HepG2 (cell line): ENCODE results near the gene GJC1. TPM values are rescaled to one million over a fixed set of nuclear protein-coding genes. Genes with fewer than 3 reads are reported as not detected.

ENCODE experiments used
- BCLAF1 ChIP-seq: fragments of 450-650 bp; IDR thresholded peaks from 2 replicates; pipeline ENCODE4 v1.6.1; 2017; ENCODE audit warnings: mild to moderate bottlenecking
- CHCHD3 ChIP-seq: sonication (generic); formaldehyde crosslinking; IDR thresholded peaks from 2 replicates; pipeline ENCODE4 v1.8.0; 2022; ENCODE audit warnings: mild to moderate bottlenecking, missing genetic modification reagents, moderate library complexity
- HNF4A ChIP-seq: sonication (generic); formaldehyde crosslinking; IDR thresholded peaks from 2 replicates; pipeline ENCODE4 v1.4.0; 2020; ENCODE audit warnings: missing genetic modification reagents
- RFXANK ChIP-seq: IDR thresholded peaks from 2 replicates; pipeline ENCODE4 v1.6.1; 2016
- WIZ ChIP-seq: sonication (generic); formaldehyde crosslinking; IDR thresholded peaks from 2 replicates; pipeline ENCODE4 v1.5.1; 2020; ENCODE audit warnings: mild to moderate bottlenecking, missing genetic modification reagents
- ZFP36 ChIP-seq: fragments of 150-350 bp; IDR thresholded peaks from 2 replicates; pipeline ENCODE4 v1.6.1; 2018; ENCODE audit warnings: borderline replicate concordance, low read length, low read depth; ENCODE audit not compliant: partially characterized antibody
- ZNF407 ChIP-seq: sonication (generic); formaldehyde crosslinking; IDR thresholded peaks from one replicate; pipeline ENCODE4 v1.5.1; 2020; ENCODE audit warnings: mild to moderate bottlenecking, missing genetic modification reagents; ENCODE audit errors: not compliant biosample characterization
- ZNF460 ChIP-seq: sonication (generic); formaldehyde crosslinking; IDR thresholded peaks from 2 replicates; pipeline ENCODE4 v1.5.1; 2020; ENCODE audit warnings: missing genetic modification reagents, mild to moderate bottlenecking, borderline replicate concordance
- ZNF563 ChIP-seq: sonication (generic); formaldehyde crosslinking; IDR thresholded peaks from 2 replicates; pipeline ENCODE4 v1.8.0; 2022; ENCODE audit warnings: mild to moderate bottlenecking, moderate library complexity, missing genetic modification reagents
- polyA plus RNA-seq, 8 experiments: library from polyadenylated mRNA; depleted of rRNA in 3 of 8; stranded (reverse) in 7 of 8; unstranded in 1 of 8; fragments of >200 nt; fragmentation: Illumina TruSeq in 4 of 8; extraction: Trizol in 4 of 8; gene quantifications; 2 replicates each; pipeline versions ENCODE4 v1.2.1 to v1.2.3, GENCODE V29; 2011 to 2016; ENCODE audit warnings: low read depth in 4 of 8, missing spikeins in 1 of 8, mixed read lengths in 1 of 8; ENCODE audit not compliant: insufficient read depth in 1 of 8
- total RNA-seq, 5 experiments: library from RNA; depleted of rRNA; stranded (reverse); fragments of >200 nt; fragmentation: Illumina TruSeq; extraction: Trizol; gene quantifications; 2 replicates each; pipeline ENCODE4 v1.2.3, GENCODE V29; 2016; ENCODE audit warnings: low read depth in 1 of 5
- TF ChIP-seq, protein P1 (sequence below): sonication (generic); formaldehyde crosslinking; IDR thresholded peaks from 2 replicates; pipeline ENCODE4 v1.4.0; 2020; ENCODE audit warnings: mild to moderate bottlenecking, missing genetic modification reagents
- TF ChIP-seq, protein P2 (sequence below): sonication (generic); formaldehyde crosslinking; IDR thresholded peaks from 2 replicates; pipeline ENCODE4 v1.4.0; 2020; ENCODE audit warnings: missing genetic modification reagents, borderline replicate concordance

GJC1 gene
- total and polyA plus RNA-seq, 2 of the 13 experiments (the other 11 are each of a cell fraction or from before 2014, with no cell fraction given), result 1.7 TPM

- TF ChIP-seq, protein P1, sequence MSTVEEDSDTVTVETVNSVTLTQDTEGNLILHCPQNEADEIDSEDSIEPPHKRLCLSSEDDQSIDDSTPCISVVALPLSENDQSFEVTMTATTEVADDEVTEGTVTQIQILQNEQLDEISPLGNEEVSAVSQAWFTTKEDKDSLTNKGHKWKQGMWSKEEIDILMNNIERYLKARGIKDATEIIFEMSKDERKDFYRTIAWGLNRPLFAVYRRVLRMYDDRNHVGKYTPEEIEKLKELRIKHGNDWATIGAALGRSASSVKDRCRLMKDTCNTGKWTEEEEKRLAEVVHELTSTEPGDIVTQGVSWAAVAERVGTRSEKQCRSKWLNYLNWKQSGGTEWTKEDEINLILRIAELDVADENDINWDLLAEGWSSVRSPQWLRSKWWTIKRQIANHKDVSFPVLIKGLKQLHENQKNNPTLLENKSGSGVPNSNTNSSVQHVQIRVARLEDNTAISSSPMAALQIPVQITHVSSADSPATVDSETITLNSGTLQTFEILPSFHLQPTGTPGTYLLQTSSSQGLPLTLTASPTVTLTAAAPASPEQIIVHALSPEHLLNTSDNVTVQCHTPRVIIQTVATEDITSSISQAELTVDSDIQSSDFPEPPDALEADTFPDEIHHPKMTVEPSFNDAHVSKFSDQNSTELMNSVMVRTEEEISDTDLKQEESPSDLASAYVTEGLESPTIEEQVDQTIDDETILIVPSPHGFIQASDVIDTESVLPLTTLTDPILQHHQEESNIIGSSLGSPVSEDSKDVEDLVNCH (CRISPR knock-in tag), result no peak
- TF ChIP-seq ZNF563 (CRISPR knock-in tag), result no peak; the same call in 1 of the 2 replicates
- no peak for TF ChIP-seq ZNF460 (CRISPR knock-in tag)
- TF ChIP-seq CHCHD3 (CRISPR knock-in tag), result no peak
- no peak for TF ChIP-seq WIZ (CRISPR knock-in tag)
- no peak for TF ChIP-seq RFXANK (CRISPR knock-in tag)
- no peak for TF ChIP-seq HNF4A (CRISPR knock-in tag)
- no peak for TF ChIP-seq ZFP36
- no peak for TF ChIP-seq ZNF407 (CRISPR knock-in tag)
- TF ChIP-seq BCLAF1, result no peak
- TF ChIP-seq, protein P2, sequence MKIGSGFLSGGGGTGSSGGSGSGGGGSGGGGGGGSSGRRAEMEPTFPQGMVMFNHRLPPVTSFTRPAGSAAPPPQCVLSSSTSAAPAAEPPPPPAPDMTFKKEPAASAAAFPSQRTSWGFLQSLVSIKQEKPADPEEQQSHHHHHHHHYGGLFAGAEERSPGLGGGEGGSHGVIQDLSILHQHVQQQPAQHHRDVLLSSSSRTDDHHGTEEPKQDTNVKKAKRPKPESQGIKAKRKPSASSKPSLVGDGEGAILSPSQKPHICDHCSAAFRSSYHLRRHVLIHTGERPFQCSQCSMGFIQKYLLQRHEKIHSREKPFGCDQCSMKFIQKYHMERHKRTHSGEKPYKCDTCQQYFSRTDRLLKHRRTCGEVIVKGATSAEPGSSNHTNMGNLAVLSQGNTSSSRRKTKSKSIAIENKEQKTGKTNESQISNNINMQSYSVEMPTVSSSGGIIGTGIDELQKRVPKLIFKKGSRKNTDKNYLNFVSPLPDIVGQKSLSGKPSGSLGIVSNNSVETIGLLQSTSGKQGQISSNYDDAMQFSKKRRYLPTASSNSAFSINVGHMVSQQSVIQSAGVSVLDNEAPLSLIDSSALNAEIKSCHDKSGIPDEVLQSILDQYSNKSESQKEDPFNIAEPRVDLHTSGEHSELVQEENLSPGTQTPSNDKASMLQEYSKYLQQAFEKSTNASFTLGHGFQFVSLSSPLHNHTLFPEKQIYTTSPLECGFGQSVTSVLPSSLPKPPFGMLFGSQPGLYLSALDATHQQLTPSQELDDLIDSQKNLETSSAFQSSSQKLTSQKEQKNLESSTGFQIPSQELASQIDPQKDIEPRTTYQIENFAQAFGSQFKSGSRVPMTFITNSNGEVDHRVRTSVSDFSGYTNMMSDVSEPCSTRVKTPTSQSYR (CRISPR knock-in tag), result no peak; the same call in 1 of the 2 replicates
Observed at GRCh38 chr17:44779211-44780025, 50.7 kb downstream of the GJC1 start (continued).
